Ovary (tissue), 9 donors: ENCODE results near the gene KCNRG. TPM values are rescaled to one million over a fixed set of nuclear protein-coding genes. Genes with fewer than 3 reads are reported as not detected.

Source experiments
- DNase-seq, 5 donors: peaks; one replicate each; pipeline ENCODE4 v3.0.0-alpha.2; 2019 to 2020
- H3K27ac ChIP-seq, 2 donors: fragments of 200-600 bp; one replicate each; pipeline versions ENCODE4 v1.5.1 to v1.8.0; 2019 to 2022
- H3K27me3 ChIP-seq: fragments of 200-600 bp; one replicate; pipeline ENCODE4 v1.8.0; 2022
- H3K36me3 ChIP-seq: fragments of 200-600 bp; sonication (generic); one replicate; pipeline ENCODE4 v1.5.1; 2019
- H3K4me1 ChIP-seq: one replicate; pipeline ENCODE4 v1.8.1; 2013; ENCODE audit warnings: mild to moderate bottlenecking, moderate library complexity; ENCODE audit not compliant: insufficient read depth
- H3K4me3 ChIP-seq: fragments of 200-600 bp; sonication (generic); one replicate; pipeline ENCODE4 v1.5.1; 2017
- H3K9me3 ChIP-seq, 2 donors: fragments of 200-600 bp in 1 of 2; sonication (generic) in 1 of 2; one replicate each; pipeline versions ENCODE4 v1.5.1 to v1.8.1; 2013 to 2019; ENCODE audit warnings: mild to moderate bottlenecking in 1 of 2, moderate library complexity in 1 of 2
- CTCF ChIP-seq, 3 donors: fragments of 450-650 bp in 2 of 3; fragments of 200-600 bp in 1 of 3; IDR thresholded peaks; one replicate each; pipeline versions ENCODE4 v1.5.1 to v1.8.0; 2016 to 2022; ENCODE audit warnings: antibody characterized with exemption in 3 of 3, mild to moderate bottlenecking in 1 of 3
- EP300 ChIP-seq: sonication (generic); formaldehyde crosslinking; IDR thresholded peaks from one replicate; pipeline ENCODE4 v1.6.1; 2017; ENCODE audit warnings: antibody characterized with exemption
- POLR2A ChIP-seq: fragments of 450-650 bp; IDR thresholded peaks from one replicate; pipeline ENCODE4 v1.6.1; 2017; ENCODE audit warnings: antibody characterized with exemption, mild to moderate bottlenecking, moderate library complexity
- WGBS, 3 donors: extraction: QIAGEN DNeasy Blood & Tissue Kit in 1 of 3; methylation state at CpG; one replicate each; pipeline versions ENCODE4 v1.1.5 to v1.1.7; 2013 to 2017; 5-methylcytosine and 5-hydroxymethylcytosine counted together
- intact Hi-C, 4 donors: fragments of 100-400 bp; cut with DNase I; formaldehyde crosslinking; loops; one replicate each; pipeline versions ENCODE4 v1.11.0 to v1.15.1; 2022 to 2023
- polyA plus RNA-seq, 2 donors: library from polyadenylated mRNA; stranded (reverse); fragments of 200-250 nt in 1 of 2; fragments of 350-450 nt in 1 of 2; fragmentation: Illumina TruSeq in 1 of 2; extraction: RNeasy Lipid Tissue Mini Kit (QIAGEN cat#74804) in 1 of 2; gene quantifications; one replicate each; pipeline ENCODE4 v1.2.3, GENCODE V29; 2013 to 2014
- total RNA-seq, 7 donors: library from RNA; depleted of rRNA in 2 of 7; stranded (reverse); fragments of >200 nt in 2 of 7; fragmentation: NEBNext Ultra II Directional in 3 of 7; extraction: Animal tissue kit (Norgen Biotek cat#: 25700) in 3 of 7; gene quantifications; one replicate each; pipeline versions ENCODE4 v1.1.0 to v1.2.4, GENCODE V29; 2016 to 2023
- donor health status: DM: no; HTN: no; CAD: no; lungs with moderate emphysema.
- donor health status: DM: no; HTN: no; CAD: no.
- donor health status: Bipolar disorder and iron deficiency.
- donor health status: DM: yes; HTN: yes; CAD: no.
- donor health status: DM: no; HTN: no; CAD: no.
- donor health status: DM: yes; HTN: yes; CAD: no.

KCNRG gene
- total and polyA plus RNA-seq, 9 donors: 0.23 to 7.9 (median 0.65) TPM

DNA sequence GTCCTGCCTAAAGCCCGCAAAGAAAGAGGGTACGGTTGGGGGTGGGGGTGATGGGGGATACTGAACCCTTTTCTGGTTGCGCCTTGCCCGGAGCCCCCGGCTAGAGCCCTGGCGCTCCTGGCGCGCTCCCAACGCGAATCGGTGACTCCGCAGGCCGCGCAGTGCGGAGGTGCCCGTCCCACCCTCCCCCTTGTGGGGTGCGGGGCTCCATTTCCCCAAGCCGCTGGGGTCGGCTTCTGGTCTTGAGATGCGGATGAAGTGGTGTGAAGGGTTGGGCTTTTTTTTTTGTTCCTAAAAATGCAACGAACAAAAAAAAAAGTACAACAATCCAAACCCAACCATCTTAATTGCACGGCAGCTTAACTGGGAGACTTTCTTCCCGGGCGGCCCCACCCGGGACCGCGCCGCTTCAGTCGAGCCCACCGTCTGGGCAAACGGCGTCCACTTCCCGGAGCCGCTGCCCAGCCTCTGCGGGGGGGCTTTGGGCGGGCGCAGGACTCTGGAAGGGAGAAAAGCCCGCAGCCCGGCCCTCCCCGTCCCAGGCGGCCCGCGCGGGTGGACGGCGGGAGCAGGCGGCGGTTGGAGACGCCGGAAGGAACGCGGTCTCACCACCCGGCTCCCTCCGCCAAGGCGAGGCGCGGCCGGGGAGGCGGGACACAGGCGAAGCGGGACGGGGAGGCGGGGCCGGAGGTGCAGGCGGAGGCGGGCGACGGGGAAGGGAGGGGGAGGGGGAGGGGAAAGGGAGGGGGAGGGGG, 18.9 kb upstream of the KCNRG start:
- peak overlapping the region; percentile 91 to 98 for H3K27ac ChIP-seq
- no peaks in the 10 kb centered on the region for H3K27me3 ChIP-seq
- H3K36me3 ChIP-seq: no peaks in the 10 kb centered on the region
- H3K4me3 ChIP-seq: peak overlapping the region; percentile 90
- TF ChIP-seq EP300 (no peak), POLR2A (peak; percentile 73), CTCF (IDR thresholded peaks at IDR 0.05) (peak in 1 of 3 donors; percentile 13)
- 0 to 1% (median 1%) methylated on average over 37 to 62 of the region's 68 CpGs for WGBS, 3 donors
- H3K9me3 ChIP-seq: no peaks in the 10 kb centered on the region
- peaks cover 3% of the 10 kb centered on the region for H3K4me1 ChIP-seq
- intact Hi-C loops: loop anchor here in 3 of 4 donors (2.0 to 10.0 kb wide), 5 partner anchors 62 to 131 kb away; partner anchors contain the start of gene SPRYD7 (in 1 of the 3)
- DNase-seq: peak; percentile 93 to 96 (median 94)

- DNase-seq: peak; percentile 88 to 93 (median 91)
- Histone ChIP-seq H3K27ac (peak within 1 kb of the TSS; percentile 97 to 98), H3K4me1 (peaks cover 3% of the 10 kb centered on the region), H3K36me3 (no peaks in the 10 kb centered on the region), H3K27me3 (no peaks in the 10 kb centered on the region), H3K9me3 (no peaks in the 10 kb centered on the region), H3K4me3 (peak within 1 kb of the TSS; percentile 90)
- peak; percentile 50 to 71 (median 58) for TF ChIP-seq CTCF (IDR thresholded peaks at IDR 0.05)
- TF ChIP-seq EP300: no peak
- TF ChIP-seq POLR2A: peak; percentile 53
- intact Hi-C loops: loop anchor here in 3 of 4 donors (2.0 to 10.0 kb wide), 5 partner anchors 62 to 130 kb away; partner anchors contain the start of gene SPRYD7 (in 1 of the 3)
- 1 to 2% (median 1%) methylated on average over 43 to 54 of the region's 56 CpGs for WGBS, 3 donors
These were observed 18.0 kb upstream of the KCNRG start, which contains the start of gene TRIM13 for GRCh38 chr13:49996951-49997895. TSS of gene TRIM13 (plus strand) at chr13:49997042. CDS start at chr13:50011941, 14,899 bp downstream.

- no peaks in the 10 kb centered on the region for H3K27me3 ChIP-seq
- peak overlapping the region in 1 of 2 donors; percentile 95 for H3K27ac ChIP-seq
- intact Hi-C loops: loop anchor here in 3 of 4 donors (2.0 to 10.0 kb wide), 5 partner anchors 63 to 129 kb away; partner anchors contain the start of gene SPRYD7 (in 1 of the 3)
- H3K4me1 ChIP-seq: peaks cover 3% of the 10 kb centered on the region
- H3K36me3 ChIP-seq: no peaks in the 10 kb centered on the region
- TF ChIP-seq EP300 (no peak), CTCF (IDR thresholded peaks at IDR 0.05) (no peak), POLR2A (no peak)
- H3K9me3 ChIP-seq: no peaks in the 10 kb centered on the region
- DNase-seq: no peak
- WGBS, 3 donors: 20 to 28% (median 22%) methylated on average over 4 of the region's 4 CpGs
- peak overlapping the region; percentile 86 for H3K4me3 ChIP-seq
These were observed 17.3 kb upstream of the KCNRG start for GRCh38 chr13:49997955-49998354.
